Activated CD8-positive, alpha-beta T cell treated with anti-CD3 and anti-CD28 coated beads for 36 hours (primary cell): ENCODE results near the gene CEP85L. TPM values are rescaled to one million over a fixed set of nuclear protein-coding genes. Genes with fewer than 3 reads are reported as not detected.

Source experiments
- ATAC-seq: fragments of 200-7000 bp; cut with Tn5 transposase; one replicate; pipeline ENCODE4 v1.10.0; 2021; ENCODE audit warnings: mild to moderate bottlenecking, moderate library complexity
- CTCF ChIA-PET: fragments of 350-600 bp; sonication (Branson Sonifier 250); formaldehyde crosslinking; loops from one replicate; lab custom pipeline; 2021; ENCODE audit warnings: antibody characterized with exemption; lab: Charles Lee
- POLR2A ChIA-PET: fragments of 350-600 bp; sonication (Branson Sonifier 250); formaldehyde crosslinking; loops from one replicate; lab custom pipeline; 2021; ENCODE audit warnings: antibody characterized with exemption; lab: Charles Lee
- DNase-seq: peaks from one replicate; pipeline ENCODE4 v3.0.0-alpha.2; 2020
- H3K27ac Mint-ChIP-seq: one replicate; pipeline ENCODE4 v1.8.0; 2021; ENCODE audit warnings: mild to moderate bottlenecking, mixed read lengths
- H3K27me3 Mint-ChIP-seq: one replicate; pipeline ENCODE4 v1.8.0; 2021; ENCODE audit warnings: mixed read lengths
- H3K36me3 Mint-ChIP-seq: one replicate; pipeline ENCODE4 v1.8.0; 2021; ENCODE audit warnings: low read depth, mixed read lengths
- H3K4me1 Mint-ChIP-seq: one replicate; pipeline ENCODE4 v1.8.0; 2021; ENCODE audit warnings: low read depth, mixed read lengths
- H3K4me3 Mint-ChIP-seq: one replicate; pipeline ENCODE4 v1.8.0; 2021; ENCODE audit warnings: mild to moderate bottlenecking, moderate library complexity, mixed read lengths
- H3K9me3 Mint-ChIP-seq: one replicate; pipeline ENCODE4 v1.8.0; 2021; ENCODE audit warnings: mixed read lengths
- CTCF ChIP-seq: fragments of 200-600 bp; IDR thresholded peaks from one replicate; pipeline ENCODE4 v1.8.0; 2022; ENCODE audit warnings: antibody characterized with exemption, mild to moderate bottlenecking
- intact Hi-C: fragments of 100-400 bp; cut with micrococcal nuclease; formaldehyde crosslinking; loops from one replicate; pipeline ENCODE4 v1.10.0; 2022
- total RNA-seq, 2 experiments: library from RNA; stranded (reverse); gene quantifications; one replicate each; pipeline ENCODE4 v1.2.3, GENCODE V29; 2021

Gene CEP85L
- total RNA-seq, 2 experiments from 2014 or later = 39.6 to 40.3 TPM

- H3K27ac Mint-ChIP-seq = peak overlapping the region; percentile 11
- ChIA-PET POLR2A (no interaction called here), CTCF (interaction anchor here (0.7 to 1.5 kb wide), 2 partner anchors 12 to 36 kb away, joined by 3 to 4 read pairs; no protein-coding TSS in a partner anchor)
- H3K36me3 Mint-ChIP-seq = peaks cover 57% of the 10 kb centered on the region
- no peak overlapping the region for H3K4me3 Mint-ChIP-seq
- TF ChIP-seq CTCF = no peak
- ATAC-seq (no peak), DNase-seq (no peak)
- H3K27me3 Mint-ChIP-seq = no peaks in the 10 kb centered on the region
- H3K9me3 Mint-ChIP-seq = peaks cover 10% of the 10 kb centered on the region
- intact Hi-C loops = no loop called here
- H3K4me1 Mint-ChIP-seq = peaks cover 15% of the 10 kb centered on the region
Observed at GRCh38 chr6:118584911-118585310, 66.5 kb downstream of the CEP85L start.

GRCh38 chr6:118581489-118581959, 69.9 kb downstream of the CEP85L start:
- H3K9me3 Mint-ChIP-seq = peaks cover 27% of the 10 kb centered on the region
- CTCF ChIA-PET = interaction anchor here (0.7 to 3.0 kb wide), 6 partner anchors 14 to 297 kb away, joined by 3 to 18 read pairs (median 6); no protein-coding TSS in a partner anchor
- POLR2A ChIA-PET = interaction anchor here (0.6 kb wide), 1 partner anchor 147 kb away, joined by 3 read pairs; no protein-coding TSS in a partner anchor
- ATAC-seq = no peak
- no peak overlapping the region for H3K27ac Mint-ChIP-seq
- peaks cover 79% of the 10 kb centered on the region for H3K36me3 Mint-ChIP-seq
- H3K27me3 Mint-ChIP-seq = no peaks in the 10 kb centered on the region
- peaks cover 5% of the 10 kb centered on the region for H3K4me1 Mint-ChIP-seq
- intact Hi-C loops = no loop called here
- DNase-seq = no peak
- TF ChIP-seq CTCF = no peak
- no peak overlapping the region for H3K4me3 Mint-ChIP-seq

- ChIA-PET POLR2A (interaction anchor here (0.6 to 0.7 kb wide), 2 partner anchors 28 to 147 kb away, joined by 3 read pairs; no protein-coding TSS in a partner anchor), CTCF (interaction anchor here (0.7 to 3.0 kb wide), 14 partner anchors 10 to 722 kb away, joined by 3 to 18 read pairs (median 4); no protein-coding TSS in a partner anchor)
- ATAC-seq = peak; percentile 81
- Mint-ChIP-seq H3K27ac (peak overlapping the region; percentile 74), H3K9me3 (peaks cover 35% of the 10 kb centered on the region), H3K4me1 (no peaks in the 10 kb centered on the region), H3K36me3 (peaks cover 81% of the 10 kb centered on the region), H3K27me3 (no peaks in the 10 kb centered on the region), H3K4me3 (no peak overlapping the region)
- DNase-seq = no peak
- intact Hi-C loops = no loop called here
- peak; percentile 63 for TF ChIP-seq CTCF
Observed at GRCh38 chr6:118580585-118581419, 70.6 kb downstream of the CEP85L start.

GRCh38 chr6:118579786-118580185, 71.6 kb downstream of the CEP85L start:
- ATAC-seq (no peak), DNase-seq (no peak)
- Mint-ChIP-seq H3K27me3 (no peaks in the 10 kb centered on the region), H3K27ac (no peak overlapping the region), H3K9me3 (peaks cover 45% of the 10 kb centered on the region), H3K36me3 (peaks cover 82% of the 10 kb centered on the region), H3K4me1 (no peaks in the 10 kb centered on the region), H3K4me3 (no peak overlapping the region)
- intact Hi-C loops = no loop called here
- no peak for TF ChIP-seq CTCF
- CTCF ChIA-PET = interaction anchor here (0.7 to 3.0 kb wide), 12 partner anchors 9 to 721 kb away, joined by 3 to 18 read pairs (median 3); no protein-coding TSS in a partner anchor
- POLR2A ChIA-PET = interaction anchor here (0.7 kb wide), 1 partner anchor 29 kb away, joined by 3 read pairs; no protein-coding TSS in a partner anchor

- Mint-ChIP-seq H3K4me3 (no peak overlapping the region), H3K36me3 (peaks cover 93% of the 10 kb centered on the region)
- CTCF ChIA-PET = interaction anchor here (3.0 kb wide), 1 partner anchor 13 kb away, joined by 18 read pairs; no protein-coding TSS in a partner anchor
Observed at GRCh38 chr6:118578617-118579016, 72.8 kb downstream of the CEP85L start.

More at GRCh38 chr6:118578617-118579016, 72.8 kb downstream of the CEP85L start:
- intact Hi-C loops = no loop called here
- no peak for TF ChIP-seq CTCF
- Mint-ChIP-seq H3K4me1 (no peaks in the 10 kb centered on the region), H3K9me3 (peaks cover 55% of the 10 kb centered on the region), H3K27me3 (no peaks in the 10 kb centered on the region), H3K27ac (no peak overlapping the region)
- ATAC-seq (no peak), DNase-seq (no peak)
- POLR2A ChIA-PET = no interaction called here
